Cardiac fibroblast (primary cell): ENCODE measurements around the gene ASB2.

ENCODE experiments used
- DNase-seq, 2 donors: peaks; one replicate each; pipeline versions ENCODE4 v3.0.0 to v3.0.0-alpha.2; 2010; ENCODE audit warnings: low read depth in 2 of 2
- H3K4me3 ChIP-seq, 2 donors: replicated peaks in 1 of 2; 1 replicate in 1 of 2; 2 replicates in 1 of 2; pipeline ENCODE4 v1.5.1; 2011; ENCODE audit warnings: low read depth in 2 of 2, low read length in 2 of 2, mild to moderate bottlenecking in 2 of 2, moderate library complexity in 1 of 2
- TF ChIP-seq, protein P1 (sequence below): IDR thresholded peaks from one replicate; pipeline ENCODE4 v1.5.1; 2011; ENCODE audit warnings: low read depth, mild to moderate bottlenecking, low read length, inconsistent platforms

Gene ASB2

DNA sequence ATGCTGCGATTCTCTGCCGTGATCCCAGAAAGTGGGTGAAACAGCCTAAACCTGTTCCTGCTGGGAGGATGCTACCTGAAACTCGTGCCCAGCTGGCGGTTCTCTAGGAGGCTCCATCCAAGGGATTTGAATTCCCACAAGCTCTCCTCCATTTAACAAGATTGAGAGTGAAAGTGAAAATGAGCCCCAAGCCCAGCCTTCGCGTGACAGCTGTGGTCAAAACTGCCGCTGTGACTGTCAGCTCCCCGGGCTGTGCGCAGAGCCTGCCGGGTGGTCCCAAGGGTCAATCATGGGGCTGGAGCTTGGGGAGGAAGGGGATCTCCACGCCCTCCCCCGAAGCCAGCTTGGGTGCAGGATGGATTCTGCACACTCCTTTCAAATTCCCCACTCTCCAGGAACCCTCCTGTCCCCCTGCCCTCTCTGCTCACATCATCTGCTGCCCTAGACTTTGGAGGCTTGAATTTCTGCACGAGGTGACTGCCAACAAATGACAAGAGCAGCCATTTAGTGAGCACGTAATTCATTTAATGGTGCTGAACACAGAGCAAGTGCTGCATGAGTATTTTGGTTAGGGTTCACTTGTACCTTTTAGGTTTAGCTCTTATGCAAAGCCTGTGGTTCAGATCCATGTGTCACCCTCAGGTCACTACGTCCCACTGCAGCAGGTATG lies 5.3 kb downstream of the ASB2 start:
- DNase-seq, result no peak
- peak overlapping the region in 1 of 2 donors; percentile 17 for H3K4me3 ChIP-seq

DNA sequence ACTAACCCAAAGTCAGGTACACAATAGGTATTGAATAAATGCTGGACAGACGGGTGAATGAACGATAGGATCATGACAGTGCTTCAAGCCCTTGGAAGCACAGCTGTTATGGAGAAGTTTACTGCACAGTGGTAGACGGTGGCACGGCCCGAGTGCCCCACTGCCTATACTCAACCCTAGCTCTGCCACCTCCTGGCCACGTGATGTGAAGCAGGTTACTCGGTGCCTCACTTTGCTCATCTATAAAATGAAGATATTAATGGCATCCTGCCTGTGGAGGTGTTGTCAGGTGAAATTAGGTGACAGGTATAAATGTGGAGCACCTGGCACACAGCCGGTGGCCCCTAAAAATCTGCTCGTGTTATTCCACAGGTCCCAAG lies 5.8 kb downstream of the ASB2 start:
- no peak overlapping the region for H3K4me3 ChIP-seq
- TF ChIP-seq, protein P1, sequence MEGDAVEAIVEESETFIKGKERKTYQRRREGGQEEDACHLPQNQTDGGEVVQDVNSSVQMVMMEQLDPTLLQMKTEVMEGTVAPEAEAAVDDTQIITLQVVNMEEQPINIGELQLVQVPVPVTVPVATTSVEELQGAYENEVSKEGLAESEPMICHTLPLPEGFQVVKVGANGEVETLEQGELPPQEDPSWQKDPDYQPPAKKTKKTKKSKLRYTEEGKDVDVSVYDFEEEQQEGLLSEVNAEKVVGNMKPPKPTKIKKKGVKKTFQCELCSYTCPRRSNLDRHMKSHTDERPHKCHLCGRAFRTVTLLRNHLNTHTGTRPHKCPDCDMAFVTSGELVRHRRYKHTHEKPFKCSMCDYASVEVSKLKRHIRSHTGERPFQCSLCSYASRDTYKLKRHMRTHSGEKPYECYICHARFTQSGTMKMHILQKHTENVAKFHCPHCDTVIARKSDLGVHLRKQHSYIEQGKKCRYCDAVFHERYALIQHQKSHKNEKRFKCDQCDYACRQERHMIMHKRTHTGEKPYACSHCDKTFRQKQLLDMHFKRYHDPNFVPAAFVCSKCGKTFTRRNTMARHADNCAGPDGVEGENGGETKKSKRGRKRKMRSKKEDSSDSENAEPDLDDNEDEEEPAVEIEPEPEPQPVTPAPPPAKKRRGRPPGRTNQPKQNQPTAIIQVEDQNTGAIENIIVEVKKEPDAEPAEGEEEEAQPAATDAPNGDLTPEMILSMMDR, result peak; percentile 24
- peak in 1 of 2 donors; percentile 13 for DNase-seq

More for the DNA sequence above, 5.3 kb downstream of the ASB2 start:
- TF ChIP-seq, protein P1, result no peak

DNA sequence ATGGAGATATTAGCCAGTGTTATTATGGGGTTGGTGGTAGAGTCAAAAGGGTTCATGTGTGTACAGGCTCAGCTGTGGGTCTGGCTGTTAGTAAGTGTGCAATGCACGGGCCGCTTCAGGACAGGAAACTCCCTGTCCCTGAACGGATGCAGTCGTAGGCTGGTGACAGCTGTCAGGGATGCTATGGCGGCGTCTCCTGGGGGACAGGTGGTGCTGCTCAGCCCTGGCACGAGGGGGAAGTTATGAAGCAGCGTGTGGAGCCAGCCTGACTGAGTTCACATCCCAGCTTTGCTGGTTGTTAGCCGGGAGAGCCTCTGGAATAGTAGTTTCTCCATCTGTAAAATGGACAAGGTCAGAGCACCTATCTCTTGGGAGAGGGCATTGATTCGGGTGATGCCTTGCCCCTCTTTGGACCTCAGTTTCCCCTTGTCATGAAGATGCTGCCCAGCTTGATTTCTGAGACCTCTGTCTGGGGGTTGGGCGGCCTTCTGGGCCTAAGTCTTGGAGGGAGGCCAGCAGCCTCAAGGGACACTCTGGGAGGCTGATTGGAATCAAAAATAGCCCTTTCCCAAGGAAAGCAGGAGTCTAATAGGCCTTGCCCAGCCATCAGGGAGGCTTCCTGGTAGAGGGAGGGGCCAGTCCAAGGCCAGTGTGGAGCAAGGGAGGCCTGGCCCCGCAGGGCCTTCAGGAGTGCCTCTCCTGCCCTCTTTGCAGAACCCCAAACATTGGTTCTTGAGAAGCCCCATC lies 7.1 kb downstream of the ASB2 start:
- TF ChIP-seq, protein P1, result no peak
- no peak for DNase-seq
- H3K4me3 ChIP-seq, result no peak overlapping the region

DNA sequence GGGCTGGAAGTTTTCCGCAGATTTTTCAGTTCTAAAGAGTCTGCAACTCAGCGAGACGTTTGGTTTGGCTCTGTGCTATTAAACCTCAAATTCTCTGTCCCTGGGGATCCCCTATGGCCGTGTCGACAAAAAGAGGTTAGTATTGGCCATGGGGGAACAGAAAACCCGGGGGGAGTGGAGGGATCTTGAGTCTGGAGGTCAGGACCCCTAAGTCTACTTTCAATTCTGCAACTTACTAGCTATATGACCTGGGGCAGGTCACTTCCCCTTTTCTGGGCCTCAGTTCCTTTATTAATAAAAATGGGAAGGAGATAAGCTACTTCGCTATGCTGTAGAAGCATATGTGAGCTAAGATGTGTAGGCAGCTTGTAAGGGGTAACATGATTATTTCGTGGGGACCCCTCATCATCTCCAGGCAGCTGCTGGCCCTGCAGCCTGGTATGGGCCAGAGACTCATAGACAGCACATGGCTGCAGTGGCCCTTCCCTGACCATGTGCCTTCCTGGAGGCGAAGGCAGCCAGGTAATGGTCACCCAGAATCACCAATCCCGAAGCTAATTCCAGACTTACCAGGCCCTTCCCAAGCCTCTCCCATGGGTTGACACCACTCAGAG lies 8.6 kb downstream of the ASB2 start:
- no peak for DNase-seq
- TF ChIP-seq, protein P1, result no peak

DNA sequence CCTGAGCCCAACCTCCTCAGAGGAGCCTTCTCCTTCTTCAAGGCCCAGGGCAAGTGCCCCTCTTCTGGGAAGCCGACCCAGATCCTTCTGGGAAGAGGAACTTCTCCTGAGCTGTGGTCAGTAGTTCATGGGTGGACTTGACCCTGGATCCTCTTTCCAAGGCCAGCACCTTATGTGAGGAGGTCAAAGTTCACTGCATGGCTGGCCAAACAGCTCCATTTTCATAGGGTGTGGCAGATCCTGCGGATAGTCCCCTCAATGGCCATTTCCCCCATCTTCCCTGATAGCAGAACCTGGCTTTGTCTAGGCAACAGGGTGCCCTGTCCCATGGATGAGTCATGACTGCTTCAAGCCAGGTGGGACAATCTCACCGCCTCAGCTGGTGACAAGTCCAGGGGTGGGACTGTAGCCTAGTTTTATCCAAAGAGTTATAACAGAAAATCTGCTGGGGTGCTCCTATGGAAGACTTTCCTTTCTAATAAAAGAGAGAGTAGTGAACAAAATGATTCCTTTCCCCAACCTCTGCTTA lies 10.4 kb downstream of the ASB2 start:
- no peak for DNase-seq
- TF ChIP-seq, protein P1, result no peak

More for the DNA sequence above, 8.6 kb downstream of the ASB2 start:
- no peak overlapping the region for H3K4me3 ChIP-seq

DNA sequence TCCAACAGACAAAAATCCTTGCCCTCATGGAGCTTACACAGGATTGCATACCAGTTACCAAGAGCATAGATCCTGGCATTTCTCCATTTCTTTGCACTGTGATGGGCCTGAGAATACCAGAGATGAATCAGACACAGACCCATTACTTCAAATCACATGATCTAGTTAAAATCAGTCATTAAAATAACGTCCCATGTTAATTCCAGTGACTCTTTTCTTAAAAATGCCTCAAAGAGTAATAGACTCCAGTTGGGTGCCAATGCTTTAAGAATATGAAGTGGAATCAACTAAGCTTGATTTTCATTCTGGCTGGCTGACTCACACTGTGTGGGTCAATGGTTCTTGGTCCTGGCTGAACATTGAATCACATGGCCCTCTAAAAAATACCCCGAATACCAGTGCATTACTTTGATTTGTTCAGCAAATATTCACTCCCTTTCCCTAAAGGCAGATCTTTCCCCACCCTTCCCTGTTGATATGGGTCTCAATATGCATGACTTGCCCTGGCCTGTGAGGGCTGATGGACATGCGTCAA lies 11.0 kb downstream of the ASB2 start:
- DNase-seq, result peak; percentile 65 to 93
- TF ChIP-seq, protein P1, result no peak
- H3K4me3 ChIP-seq, result no peak overlapping the region

More for the DNA sequence above, 10.4 kb downstream of the ASB2 start:
- no peak overlapping the region for H3K4me3 ChIP-seq
